ENCODE data around the gene ZNF43. TPM values are rescaled to one million over a fixed set of nuclear protein-coding genes. Genes with fewer than 3 reads are reported as not detected.
"Not testable (repeated sequence)": the region's sequence is repeated elsewhere in the genome, so short reads cannot be mapped to it uniquely, and the experiment has no call there.

The ZNF43 gene
- total and polyA plus RNA-seq, 10 donors = 5.5 to 40.3 (median 28.4) TPM

- Histone ChIP-seq H3K36me3 (no peaks in the 10 kb centered on the region), H3K4me3 (no peak overlapping the region), H3K27ac (no peak overlapping the region), H3K27me3 (replicated peaks in 1 of 7) (no peaks in the 10 kb centered on the region), H3K9me3 (no peaks in the 10 kb centered on the region), H3K4me1 (no peaks in the 10 kb centered on the region)
- intact Hi-C loops (cut with DNase I; ENCODE audit: low total_unique reads) = no loop called here
- WGBS, 5 donors = 80 to 93% (median 82%) methylated on average over 4 of the region's 4 CpGs
- DNase-seq = no peak
- no peak for TF ChIP-seq POLR2AphosphoS5 (IDR thresholded peaks at IDR 0.05)
- no peak for TF ChIP-seq CTCF (IDR thresholded peaks at IDR 0.05 in 8 of 11, conservative IDR thresholded peaks at IDR 0.05 in 3 of 11)
- no peak for TF ChIP-seq POLR2A (IDR thresholded peaks at IDR 0.05)
Measured at GRCh38 chr19:21878646-21879045, 42.7 kb upstream of the ZNF43 start.

- H3K4me3 ChIP-seq = no peak overlapping the region
- H3K27me3 ChIP-seq (replicated peaks in 1 of 7) = no peaks in the 10 kb centered on the region
Measured at GRCh38 chr19:21877976-21878375, 42.0 kb upstream of the ZNF43 start.

GRCh38 chr19:21876608-21877007 lies 40.6 kb upstream of the ZNF43 start:
- DNase-seq; intact Hi-C loops (cut with DNase I; ENCODE audit: low total_unique reads): not testable (repeated sequence)
- WGBS, 5 donors = 73 to 93% (median 79%) methylated on average over 6 to 7 of the region's 7 CpGs

More at GRCh38 chr19:21877976-21878375, 42.0 kb upstream of the ZNF43 start:
- TF ChIP-seq POLR2AphosphoS5 (IDR thresholded peaks at IDR 0.05) (no peak), CTCF (IDR thresholded peaks at IDR 0.05 in 8 of 11, conservative IDR thresholded peaks at IDR 0.05 in 3 of 11) (no peak), POLR2A (IDR thresholded peaks at IDR 0.05) (no peak)
- H3K36me3 ChIP-seq = no peaks in the 10 kb centered on the region
- no peak overlapping the region for H3K27ac ChIP-seq
- H3K9me3 ChIP-seq = no peaks in the 10 kb centered on the region
- no peak for DNase-seq
- H3K4me1 ChIP-seq = no peaks in the 10 kb centered on the region
- intact Hi-C loops (cut with DNase I; ENCODE audit: low total_unique reads) = no loop called here
- WGBS, 5 donors = 76 to 87% (median 77%) methylated on average over 2 of the region's 2 CpGs

GRCh38 chr19:21856773-21857514 lies 21.0 kb upstream of the ZNF43 start:
- DNase-seq = no peak
- H3K4me1 ChIP-seq = peaks cover 5 to 8% (median 7%) of the 10 kb centered on the region in 6 donors
- WGBS, 5 donors = 48 to 53% (median 51%) methylated on average over 9 of the region's 9 CpGs
- intact Hi-C loops (cut with DNase I; ENCODE audit: low total_unique reads) = no loop called here
- H3K9me3 ChIP-seq = no peaks in the 10 kb centered on the region
- H3K27ac ChIP-seq = no peak overlapping the region
- TF ChIP-seq CTCF (IDR thresholded peaks at IDR 0.05 in 8 of 11, conservative IDR thresholded peaks at IDR 0.05 in 3 of 11) (no peak), POLR2AphosphoS5 (IDR thresholded peaks at IDR 0.05) (no peak), POLR2A (IDR thresholded peaks at IDR 0.05) (no peak)
- no peaks in the 10 kb centered on the region for H3K27me3 ChIP-seq (replicated peaks in 1 of 7)
- no peaks in the 10 kb centered on the region for H3K36me3 ChIP-seq
- H3K4me3 ChIP-seq = no peak overlapping the region

More at GRCh38 chr19:21876608-21877007, 40.6 kb upstream of the ZNF43 start:
- H3K9me3 ChIP-seq; H3K27ac ChIP-seq; H3K4me3 ChIP-seq; H3K36me3 ChIP-seq; H3K27me3 ChIP-seq (replicated peaks in 1 of 7); H3K4me1 ChIP-seq: not testable (repeated sequence)

Data from spleen (tissue), 11 donors.